NOMO-1 (cell line): ENCODE results near the gene CDT1.
A peak's percentile ranks its signal among the peaks of the same experiment; 100 is the strongest.

Source experiments
- DNase-seq, 2 experiments: peaks; one replicate each; lab custom pipeline; 2025; ENCODE audit not compliant: unreplicated experiment in 2 of 2; lab: John Stamatoyannopoulos, UW

CDT1 gene

GRCh38 chr16:88854306-88855111 lies 50.9 kb downstream of the CDT1 start:
- DNase-seq, result peak in 1 of 2 experiments; percentile 19

- peak; percentile 17 to 60 for DNase-seq
Observed at GRCh38 chr16:88855176-88855575, 51.6 kb downstream of the CDT1 start.

DNA sequence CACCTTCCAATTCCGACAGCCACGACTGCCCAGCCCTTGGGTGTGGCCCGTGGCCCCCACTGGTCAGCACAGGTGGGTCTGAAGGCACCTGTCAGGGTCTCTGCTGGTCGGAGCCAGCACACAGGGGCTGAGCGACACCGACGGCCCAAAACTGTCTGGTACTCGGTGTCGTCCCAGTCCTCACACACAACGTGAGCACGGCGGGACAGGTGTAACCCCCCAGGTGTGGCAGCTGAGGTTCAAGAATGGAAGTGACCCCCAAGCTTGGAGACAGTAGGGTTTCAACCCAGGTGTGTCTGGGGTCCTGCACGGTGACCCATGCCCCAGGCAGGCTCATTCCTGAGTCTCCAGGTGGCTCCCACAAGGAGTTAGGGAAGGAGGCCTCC lies 52.1 kb downstream of the CDT1 start:
- no peak for DNase-seq

- DNase-seq, result peak in 1 of 2 experiments; percentile 4
Observed at GRCh38 chr16:88856122-88856827, 52.7 kb downstream of the CDT1 start.

GRCh38 chr16:88856828-88857727 lies 53.5 kb downstream of the CDT1 start, which contains the start of the genes GALNS and TRAPPC2L:
TSS of gene GALNS (minus strand) at chr16:88856947. CDS start at chr16:88856877, 70 bp downstream.
TSS of gene TRAPPC2L (plus strand) at chr16:88857127. CDS start at chr16:88857151, 24 bp downstream.
- DNase-seq, result peak; percentile 91 to 95

DNA sequence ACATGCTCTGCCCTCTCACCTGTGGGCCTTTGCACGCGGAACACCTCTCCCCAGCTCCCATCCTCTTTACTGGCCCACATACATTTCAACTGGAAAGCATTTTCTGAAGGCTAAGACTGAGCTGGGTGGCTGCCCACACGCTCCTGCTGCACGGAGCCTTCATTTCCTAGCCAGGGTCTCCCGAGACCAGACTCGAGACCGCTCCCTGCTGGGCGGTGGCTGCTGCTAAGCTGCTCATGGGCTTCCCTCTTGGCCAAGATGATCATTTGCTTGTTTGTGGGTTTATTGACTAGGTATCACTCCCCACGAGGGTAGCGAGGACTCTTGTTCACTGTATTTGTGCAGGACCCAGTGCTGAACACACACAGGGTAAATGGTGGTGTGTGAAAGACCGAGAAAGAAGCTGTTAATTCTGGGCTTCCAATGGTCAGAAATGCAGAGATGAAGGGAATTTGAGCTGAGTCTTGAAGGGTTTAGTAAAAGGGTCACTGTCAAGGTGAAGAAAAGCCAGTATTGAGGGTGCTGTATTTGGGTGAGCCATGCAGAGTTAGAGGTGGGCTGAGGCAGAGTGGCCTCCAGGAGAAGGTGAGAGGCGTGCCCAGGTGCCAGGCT lies 54.2 kb downstream of the CDT1 start:
- peak; percentile 79 to 83 for DNase-seq
